Smooth muscle cell (in vitro differentiated cells): ENCODE measurements around the gene PRDM16. TPM values are rescaled to one million over a fixed set of nuclear protein-coding genes. Genes with fewer than 3 reads are reported as not detected.

Experiments used
- DNase-seq: peaks from one replicate; lab custom pipeline; 2025; ENCODE audit not compliant: unreplicated experiment; lab: John Stamatoyannopoulos, UW
- H2AFZ ChIP-seq: fragments of 200-600 bp; sonication (generic); 2 replicates; pipeline ENCODE4 v1.6.0; 2016; ENCODE audit warnings: antibody characterized with exemption, low read depth, mild to moderate bottlenecking
- H3F3A ChIP-seq: fragments of 200-600 bp; sonication (generic); 2 replicates; pipeline ENCODE4 v1.6.0; 2017; ENCODE audit warnings: antibody characterized with exemption, low read depth
- H3K27ac ChIP-seq: fragments of 200-600 bp; sonication (generic); 2 replicates; pipeline ENCODE4 v1.5.1; 2016; ENCODE audit warnings: low read depth, mild to moderate bottlenecking
- H3K27me3 ChIP-seq: fragments of 200-600 bp; sonication (generic); 2 replicates; pipeline ENCODE4 v1.6.1; 2016; ENCODE audit warnings: low read depth, mild to moderate bottlenecking
- H3K36me3 ChIP-seq: fragments of 200-600 bp; sonication (generic); 2 replicates; pipeline ENCODE4 v1.5.1; 2016; ENCODE audit warnings: low read depth
- H3K4me1 ChIP-seq: fragments of 200-600 bp; sonication (generic); 2 replicates; pipeline ENCODE4 v1.5.1; 2016; ENCODE audit warnings: low read depth
- H3K4me2 ChIP-seq: fragments of 200-600 bp; sonication (generic); 2 replicates; pipeline ENCODE4 v1.6.0; 2016; ENCODE audit warnings: mild to moderate bottlenecking
- H3K4me3 ChIP-seq: fragments of 200-600 bp; sonication (generic); 2 replicates; pipeline ENCODE4 v1.5.1; 2016; ENCODE audit warnings: mild to moderate bottlenecking
- H3K79me2 ChIP-seq: fragments of 200-600 bp; sonication (generic); 2 replicates; pipeline ENCODE4 v1.6.0; 2016; ENCODE audit warnings: low read depth, mild to moderate bottlenecking
- H3K9ac ChIP-seq: fragments of 200-600 bp; sonication (generic); 2 replicates; pipeline ENCODE4 v1.6.0; 2016; ENCODE audit warnings: low read depth
- H3K9me3 ChIP-seq: fragments of 200-600 bp; sonication (generic); replicated peaks from 2 replicates; pipeline ENCODE4 v1.5.1; 2016; ENCODE audit warnings: low read depth
- H4K20me1 ChIP-seq: fragments of 200-600 bp; sonication (generic); 2 replicates; pipeline ENCODE4 v1.6.0; 2016; ENCODE audit warnings: low read depth
- WGBS: methylation state at CpG from one replicate; pipeline ENCODE4 v1.1.7; 2016; ENCODE audit warnings: low lambda C conversion rate; 5-methylcytosine and 5-hydroxymethylcytosine counted together
- polyA plus RNA-seq: library from polyadenylated mRNA; unstranded; fragments of >200 nt; fragmentation: Nextera tagmentation; extraction: Ambion mirVana; gene quantifications from 2 replicates; pipeline ENCODE4 v1.2.1, GENCODE V29; 2016
- total RNA-seq: library from RNA; depleted of rRNA; stranded (reverse); fragments of >200 nt; gene quantifications from 2 replicates; pipeline ENCODE4 v1.2.3, GENCODE V29; 2014
- TF ChIP-seq, protein P1 (sequence below): fragments of 200-600 bp; sonication (generic); IDR thresholded peaks from 2 replicates; pipeline ENCODE4 v1.5.1; 2017; ENCODE audit warnings: borderline replicate concordance, mild to moderate bottlenecking, antibody characterized with exemption; ENCODE audit not compliant: insufficient read depth, poor library complexity, severe bottlenecking

Gene PRDM16
- total and polyA plus RNA-seq, 2 experiments from 2014 or later: 0.72 to 1.3 TPM

DNA sequence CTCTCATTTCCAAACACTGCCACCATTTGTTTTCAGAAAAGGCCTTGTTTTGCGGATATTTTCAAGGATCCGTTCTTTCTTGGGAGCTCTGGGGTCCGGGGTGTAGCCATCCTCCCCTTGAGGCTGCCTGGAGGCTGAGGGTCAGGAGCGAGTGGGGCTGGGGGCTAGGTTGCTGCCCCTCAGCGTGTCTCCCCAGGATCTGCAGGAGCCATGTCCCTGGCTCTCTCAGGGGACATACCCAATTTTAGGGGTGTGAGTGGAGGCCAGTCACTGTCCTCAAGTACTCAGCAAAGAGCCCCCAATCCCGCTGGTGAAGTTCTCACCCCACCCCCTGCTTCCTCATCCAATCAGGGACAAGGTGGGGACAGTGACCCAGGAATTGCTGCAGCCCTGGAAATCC is 15.0 kb upstream of the PRDM16 start:
- H2AFZ ChIP-seq: no peak overlapping the region
- H3K4me1 ChIP-seq: no peaks in the 10 kb centered on the region
- H3K9ac ChIP-seq: no peak overlapping the region
- WGBS: 80% methylated on average over 6 of the region's 6 CpGs
- no peak overlapping the region for H3K4me2 ChIP-seq
- no peak overlapping the region for H3K27ac ChIP-seq
- DNase-seq: no peak
- no peaks in the 10 kb centered on the region for H4K20me1 ChIP-seq
- peaks cover 23% of the 10 kb centered on the region for H3K27me3 ChIP-seq
- TF ChIP-seq, protein P1, sequence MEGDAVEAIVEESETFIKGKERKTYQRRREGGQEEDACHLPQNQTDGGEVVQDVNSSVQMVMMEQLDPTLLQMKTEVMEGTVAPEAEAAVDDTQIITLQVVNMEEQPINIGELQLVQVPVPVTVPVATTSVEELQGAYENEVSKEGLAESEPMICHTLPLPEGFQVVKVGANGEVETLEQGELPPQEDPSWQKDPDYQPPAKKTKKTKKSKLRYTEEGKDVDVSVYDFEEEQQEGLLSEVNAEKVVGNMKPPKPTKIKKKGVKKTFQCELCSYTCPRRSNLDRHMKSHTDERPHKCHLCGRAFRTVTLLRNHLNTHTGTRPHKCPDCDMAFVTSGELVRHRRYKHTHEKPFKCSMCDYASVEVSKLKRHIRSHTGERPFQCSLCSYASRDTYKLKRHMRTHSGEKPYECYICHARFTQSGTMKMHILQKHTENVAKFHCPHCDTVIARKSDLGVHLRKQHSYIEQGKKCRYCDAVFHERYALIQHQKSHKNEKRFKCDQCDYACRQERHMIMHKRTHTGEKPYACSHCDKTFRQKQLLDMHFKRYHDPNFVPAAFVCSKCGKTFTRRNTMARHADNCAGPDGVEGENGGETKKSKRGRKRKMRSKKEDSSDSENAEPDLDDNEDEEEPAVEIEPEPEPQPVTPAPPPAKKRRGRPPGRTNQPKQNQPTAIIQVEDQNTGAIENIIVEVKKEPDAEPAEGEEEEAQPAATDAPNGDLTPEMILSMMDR: no peak
- H3F3A ChIP-seq: no peaks in the 10 kb centered on the region
- H3K79me2 ChIP-seq: no peaks in the 10 kb centered on the region
- no peak overlapping the region for H3K4me3 ChIP-seq
- H3K9me3 ChIP-seq: no peaks in the 10 kb centered on the region
- no peaks in the 10 kb centered on the region for H3K36me3 ChIP-seq

DNA sequence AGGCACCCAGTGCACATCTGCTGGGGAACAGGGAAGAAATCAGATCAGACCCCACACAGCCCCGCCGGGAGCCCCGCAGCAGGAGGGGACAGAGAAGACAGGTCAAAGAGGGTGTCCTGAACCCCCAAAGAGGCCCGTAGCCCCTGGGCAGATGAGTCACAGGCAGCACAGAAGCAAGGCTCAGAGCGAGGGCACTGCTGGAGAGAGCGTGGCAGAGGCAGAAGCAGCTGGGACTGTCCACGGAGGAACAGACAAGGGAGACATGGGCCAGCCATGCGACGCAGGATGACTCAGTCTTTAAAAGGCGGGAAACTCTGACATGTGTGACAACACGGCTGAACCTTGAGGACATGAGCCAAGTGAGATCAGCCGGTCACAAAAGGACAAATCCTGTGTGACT is 14.5 kb upstream of the PRDM16 start:
- Histone ChIP-seq H3K9ac (no peak overlapping the region), H3K27me3 (peaks cover 28% of the 10 kb centered on the region), H2AFZ (no peak overlapping the region), H3K9me3 (no peaks in the 10 kb centered on the region), H3K4me3 (no peak overlapping the region), H4K20me1 (no peaks in the 10 kb centered on the region), H3F3A (no peaks in the 10 kb centered on the region), H3K36me3 (no peaks in the 10 kb centered on the region), H3K27ac (no peak overlapping the region), H3K79me2 (no peaks in the 10 kb centered on the region), H3K4me2 (no peak overlapping the region), H3K4me1 (no peaks in the 10 kb centered on the region)
- 87% methylated on average over 12 of the region's 12 CpGs for WGBS
- TF ChIP-seq, protein P1: no peak
- no peak for DNase-seq

DNA sequence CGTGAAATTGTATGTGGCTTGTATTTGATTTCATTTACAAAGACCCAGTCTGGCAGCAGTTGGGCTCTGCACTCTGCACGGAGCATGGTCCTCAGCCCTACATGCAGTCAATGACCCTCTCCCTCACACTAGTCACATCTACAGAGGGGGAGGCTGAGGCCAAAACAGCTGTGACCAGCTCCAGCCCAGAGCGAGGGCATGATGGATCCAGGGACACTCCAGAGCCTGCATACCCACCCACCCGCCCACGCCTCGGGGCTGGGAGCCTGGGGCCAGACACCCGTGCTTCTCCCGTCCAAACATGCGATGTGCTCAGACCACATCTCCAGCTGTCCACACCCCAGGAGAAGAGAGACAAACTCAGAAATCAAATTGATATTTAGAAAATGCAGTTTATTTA is 14.0 kb upstream of the PRDM16 start:
- Histone ChIP-seq H3K79me2 (no peaks in the 10 kb centered on the region), H3K27me3 (peaks cover 33% of the 10 kb centered on the region), H3K4me3 (no peak overlapping the region), H3K9ac (no peak overlapping the region), H3K9me3 (no peaks in the 10 kb centered on the region), H3K27ac (no peak overlapping the region), H4K20me1 (no peaks in the 10 kb centered on the region), H3K4me1 (no peaks in the 10 kb centered on the region), H3F3A (no peaks in the 10 kb centered on the region), H3K4me2 (no peak overlapping the region), H3K36me3 (no peaks in the 10 kb centered on the region), H2AFZ (no peak overlapping the region)
- WGBS: 80% methylated on average over 9 of the region's 9 CpGs
- TF ChIP-seq, protein P1: no peak
- no peak for DNase-seq

DNA sequence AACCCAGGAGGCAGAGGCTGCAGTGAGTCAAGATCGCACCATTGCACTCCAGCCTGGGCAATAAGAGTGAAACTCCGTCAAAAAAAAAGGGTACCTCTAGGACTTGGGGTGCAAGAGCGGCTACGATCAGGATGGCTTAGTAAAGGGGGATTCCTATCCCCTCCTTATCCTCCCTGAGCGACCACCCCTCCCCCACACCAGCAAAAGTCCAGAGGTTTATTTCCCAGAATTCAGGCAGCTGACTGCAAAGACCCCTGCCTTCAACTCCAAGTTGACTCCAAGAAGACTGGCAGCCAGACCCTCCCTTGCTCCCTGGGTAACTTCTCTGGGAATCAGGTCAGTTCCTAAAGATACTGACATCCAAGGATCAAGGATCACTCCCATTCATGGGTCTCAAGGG is 12.4 kb upstream of the PRDM16 start:
- DNase-seq: no peak
- Histone ChIP-seq H3K79me2 (no peaks in the 10 kb centered on the region), H3K9me3 (no peaks in the 10 kb centered on the region), H3K9ac (no peak overlapping the region), H3K27ac (no peak overlapping the region), H3F3A (no peaks in the 10 kb centered on the region), H4K20me1 (no peaks in the 10 kb centered on the region), H3K4me3 (no peak overlapping the region), H3K4me2 (no peak overlapping the region), H3K36me3 (no peaks in the 10 kb centered on the region), H3K4me1 (no peaks in the 10 kb centered on the region), H3K27me3 (peaks cover 47% of the 10 kb centered on the region), H2AFZ (no peak overlapping the region)
- TF ChIP-seq, protein P1: no peak
- 71% methylated on average over 5 of the region's 5 CpGs for WGBS
